Stimulated activated CD8-positive, alpha-beta memory T cell treated with anti-CD3 and anti-CD28 coated beads, Interleukin-2, amount 100 ng/mL, for 1 hour (primary cell): Measurements from ENCODE around the gene PTPRN2.
"Not testable (repeated sequence)": the region's sequence is repeated elsewhere in the genome, so short reads cannot be mapped to it uniquely, and the experiment has no call there.

ENCODE experiments used
- DNase-seq, 2 donors: peaks; one replicate each; pipeline ENCODE4 v3.0.0-alpha.2; 2020; ENCODE audit warnings: low read depth in 2 of 2

PTPRN2 gene

GRCh38 chr7:158054081-158054480, 533.5 kb downstream of the PTPRN2 start:
- no peak for DNase-seq

GRCh38 chr7:158053183-158053915, 534.3 kb downstream of the PTPRN2 start:
- DNase-seq, result no peak

- DNase-seq, result no peak
These were observed 535.1 kb downstream of the PTPRN2 start for GRCh38 chr7:158052381-158053060.

GRCh38 chr7:158051776-158052175, 535.8 kb downstream of the PTPRN2 start:
- DNase-seq, result no peak

- no peak for DNase-seq
These were observed 536.5 kb downstream of the PTPRN2 start for GRCh38 chr7:158050978-158051651.

- no peak for DNase-seq
These were observed 537.1 kb downstream of the PTPRN2 start for GRCh38 chr7:158050441-158050977.

- no peak for DNase-seq
These were observed 538.4 kb downstream of the PTPRN2 start for GRCh38 chr7:158049271-158049670.

GRCh38 chr7:158048569-158048968, 539.1 kb downstream of the PTPRN2 start:
- DNase-seq, result no peak

- DNase-seq, result no peak
These were observed 540.1 kb downstream of the PTPRN2 start for GRCh38 chr7:158047391-158048059.

GRCh38 chr7:158046246-158046645, 541.4 kb downstream of the PTPRN2 start:
- not testable (repeated sequence) for DNase-seq

- no peak for DNase-seq
These were observed 543.2 kb downstream of the PTPRN2 start for GRCh38 chr7:158044482-158044823.

GRCh38 chr7:158043551-158044481, 543.8 kb downstream of the PTPRN2 start:
- DNase-seq, result no peak

- no peak for DNase-seq
These were observed 545.3 kb downstream of the PTPRN2 start for GRCh38 chr7:158042156-158042880.

- DNase-seq, result no peak
These were observed 547.4 kb downstream of the PTPRN2 start for GRCh38 chr7:158040199-158040598.

- no peak for DNase-seq
These were observed 548.4 kb downstream of the PTPRN2 start for GRCh38 chr7:158039270-158039669.

GRCh38 chr7:158037211-158037610, 550.4 kb downstream of the PTPRN2 start:
- no peak for DNase-seq

- no peak for DNase-seq
These were observed 552.3 kb downstream of the PTPRN2 start for GRCh38 chr7:158035343-158035742.

GRCh38 chr7:158034571-158034970, 553.1 kb downstream of the PTPRN2 start:
- DNase-seq, result no peak

GRCh38 chr7:158033925-158034324, 553.7 kb downstream of the PTPRN2 start:
- not testable (repeated sequence) for DNase-seq

GRCh38 chr7:158033196-158033595, 554.4 kb downstream of the PTPRN2 start:
- DNase-seq, result no peak
